Osteoblast (primary cell): ENCODE data around the gene MYT1. TPM values are rescaled to one million over a fixed set of nuclear protein-coding genes. Genes with fewer than 3 reads are reported as not detected.

Experiments
- DNase-seq: peaks from one replicate; pipeline ENCODE4 v3.0.0; 2011; ENCODE audit warnings: low spot score, mixed read lengths; ENCODE audit not compliant: insufficient read length; ENCODE audit errors: missing footprints
- H2AFZ ChIP-seq: 2 replicates; pipeline ENCODE4 v1.6.0; 2011; ENCODE audit warnings: mild to moderate bottlenecking, low read length
- H3K27ac ChIP-seq: 2 replicates; pipeline ENCODE4 v1.5.1; 2011; ENCODE audit warnings: mild to moderate bottlenecking, low read depth, low read length, moderate library complexity
- H3K27me3 ChIP-seq: 2 replicates; pipeline ENCODE4 v1.6.0; 2012; ENCODE audit warnings: mild to moderate bottlenecking, control low read depth, inconsistent platforms, low read length, moderate library complexity; ENCODE audit not compliant: insufficient read depth
- H3K36me3 ChIP-seq: 2 replicates; pipeline ENCODE4 v1.5.1; 2011; ENCODE audit warnings: mild to moderate bottlenecking, low read length, control low read depth, moderate library complexity; ENCODE audit not compliant: insufficient read depth
- H3K4me1 ChIP-seq: 2 replicates; pipeline ENCODE4 v1.5.1; 2011; ENCODE audit warnings: mild to moderate bottlenecking, low read length, control low read depth, moderate library complexity; ENCODE audit not compliant: insufficient read depth
- H3K4me2 ChIP-seq: 2 replicates; pipeline ENCODE4 v1.6.0; 2011; ENCODE audit warnings: mild to moderate bottlenecking, low read length; ENCODE audit not compliant: insufficient read depth
- H3K4me3 ChIP-seq: fragments of 200-600 bp; sonication (generic); 3 replicates; pipeline ENCODE4 v1.5.1; 2012; ENCODE audit warnings: mild to moderate bottlenecking, low read length, inconsistent platforms; ENCODE audit not compliant: insufficient read depth
- H3K79me2 ChIP-seq: 2 replicates; pipeline ENCODE4 v1.6.0; 2012; ENCODE audit warnings: mild to moderate bottlenecking, low read length, control low read depth, inconsistent platforms; ENCODE audit not compliant: insufficient read depth
- H3K9me3 ChIP-seq: 2 replicates; pipeline ENCODE4 v1.5.1; 2011; ENCODE audit warnings: low read depth, low read length, control low read depth
- H4K20me1 ChIP-seq: 2 replicates; pipeline ENCODE4 v1.6.0; 2012; ENCODE audit warnings: mild to moderate bottlenecking, low read length, control low read depth; ENCODE audit not compliant: insufficient read depth
- total RNA-seq: library from RNA; depleted of rRNA; stranded (reverse); fragments of >200 nt; gene quantifications from 2 replicates; pipeline ENCODE4 v1.2.3, GENCODE V29; 2012
- TF ChIP-seq, protein P1 (sequence below): IDR thresholded peaks from 2 replicates; pipeline ENCODE4 v1.5.1; 2011; ENCODE audit warnings: mild to moderate bottlenecking, low read depth, low read length, moderate library complexity; ENCODE audit errors: extremely low read depth

Gene MYT1
- total RNA-seq, 1 donor = not detected

DNA sequence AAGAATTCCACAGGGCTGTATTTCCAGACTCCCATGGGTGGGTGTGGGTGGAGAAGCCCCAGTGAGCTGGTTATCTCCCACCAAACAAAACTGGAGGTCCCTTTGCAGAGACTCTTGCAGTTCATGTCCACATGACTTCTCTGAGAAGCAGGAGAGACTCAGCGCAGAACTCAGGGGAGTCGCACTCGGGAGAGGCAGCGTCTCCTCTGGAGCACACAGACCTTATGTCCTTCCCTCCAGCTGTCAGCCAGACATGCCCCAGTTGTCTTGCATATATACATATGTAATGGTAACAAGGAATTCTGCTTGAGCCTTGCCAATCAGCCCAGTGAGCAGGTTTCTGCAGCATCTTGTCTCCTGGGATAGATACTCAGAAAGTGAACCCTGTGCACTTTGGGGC, 23.8 kb downstream of the MYT1 start:
- Histone ChIP-seq H3K4me2 (no peak overlapping the region), H4K20me1 (no peaks in the 10 kb centered on the region), H3K79me2 (no peaks in the 10 kb centered on the region), H3K27me3 (peaks cover 4% of the 10 kb centered on the region), H3K4me3 (no peak overlapping the region), H3K9me3 (no peaks in the 10 kb centered on the region), H3K36me3 (no peaks in the 10 kb centered on the region), H3K27ac (no peak overlapping the region), H2AFZ (no peak overlapping the region), H3K4me1 (no peaks in the 10 kb centered on the region)
- TF ChIP-seq, protein P1, sequence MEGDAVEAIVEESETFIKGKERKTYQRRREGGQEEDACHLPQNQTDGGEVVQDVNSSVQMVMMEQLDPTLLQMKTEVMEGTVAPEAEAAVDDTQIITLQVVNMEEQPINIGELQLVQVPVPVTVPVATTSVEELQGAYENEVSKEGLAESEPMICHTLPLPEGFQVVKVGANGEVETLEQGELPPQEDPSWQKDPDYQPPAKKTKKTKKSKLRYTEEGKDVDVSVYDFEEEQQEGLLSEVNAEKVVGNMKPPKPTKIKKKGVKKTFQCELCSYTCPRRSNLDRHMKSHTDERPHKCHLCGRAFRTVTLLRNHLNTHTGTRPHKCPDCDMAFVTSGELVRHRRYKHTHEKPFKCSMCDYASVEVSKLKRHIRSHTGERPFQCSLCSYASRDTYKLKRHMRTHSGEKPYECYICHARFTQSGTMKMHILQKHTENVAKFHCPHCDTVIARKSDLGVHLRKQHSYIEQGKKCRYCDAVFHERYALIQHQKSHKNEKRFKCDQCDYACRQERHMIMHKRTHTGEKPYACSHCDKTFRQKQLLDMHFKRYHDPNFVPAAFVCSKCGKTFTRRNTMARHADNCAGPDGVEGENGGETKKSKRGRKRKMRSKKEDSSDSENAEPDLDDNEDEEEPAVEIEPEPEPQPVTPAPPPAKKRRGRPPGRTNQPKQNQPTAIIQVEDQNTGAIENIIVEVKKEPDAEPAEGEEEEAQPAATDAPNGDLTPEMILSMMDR = no peak
- no peak for DNase-seq

DNA sequence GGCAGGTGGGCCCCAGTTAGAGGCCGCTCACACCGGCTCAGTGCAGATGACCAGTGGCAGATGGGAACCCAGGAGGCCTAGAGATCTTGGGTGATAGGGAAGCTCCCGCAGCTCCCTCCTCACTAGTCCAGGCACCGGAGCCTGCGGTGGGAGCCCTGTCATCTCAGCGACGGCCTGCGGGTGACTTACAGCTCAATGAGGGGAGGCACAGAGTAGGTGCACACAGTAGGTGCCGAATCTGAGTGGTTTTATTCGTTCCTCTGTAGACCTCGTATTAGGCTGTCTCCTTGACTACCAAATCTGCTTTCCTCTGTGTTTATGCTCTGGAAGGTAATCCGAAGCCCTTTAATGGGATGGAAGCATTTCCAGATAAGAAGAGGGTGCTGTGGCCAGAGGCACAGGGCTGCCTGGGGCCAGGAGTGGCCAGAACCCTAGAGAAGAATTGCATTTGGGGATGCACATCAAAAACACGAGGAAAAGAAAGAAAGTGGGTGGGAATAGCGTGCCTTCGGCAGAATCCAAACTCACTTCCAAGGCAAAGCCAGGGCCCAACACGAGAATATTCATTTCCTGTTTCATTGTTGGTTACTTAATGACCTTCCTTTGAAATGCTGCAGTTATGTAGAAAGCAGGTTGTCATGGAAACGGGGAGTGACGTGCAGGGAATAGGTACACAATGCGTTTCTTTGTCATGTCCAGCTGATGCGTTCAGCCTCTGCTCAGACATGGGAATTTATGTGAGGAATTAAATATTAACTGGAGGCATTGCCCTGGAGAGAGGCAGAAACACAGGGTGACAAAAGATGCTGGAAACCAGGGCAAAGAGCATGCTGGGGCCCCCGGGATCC, 24.7 kb downstream of the MYT1 start:
- no peak overlapping the region for H2AFZ ChIP-seq

DNA sequence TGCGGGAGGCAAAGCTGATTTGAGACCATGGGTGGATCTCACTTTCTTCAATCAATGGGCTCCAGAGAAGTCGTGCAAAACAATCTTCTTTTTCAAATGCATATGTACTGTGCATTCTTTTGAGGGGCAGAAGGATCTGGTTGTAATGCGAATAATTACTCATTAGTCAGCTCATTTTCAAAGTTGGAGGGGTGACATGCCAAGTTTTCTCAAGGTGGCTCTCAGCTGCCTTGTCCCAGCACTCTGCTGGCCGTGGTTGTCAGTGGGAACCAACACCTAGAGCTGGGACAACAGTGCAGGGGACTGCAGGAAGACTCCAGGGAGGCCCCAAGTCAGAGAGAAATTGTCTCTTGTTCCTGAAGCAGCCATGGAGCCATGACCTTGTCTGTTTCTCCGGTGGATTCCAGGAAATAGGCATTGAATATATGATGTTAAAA, 25.3 kb downstream of the MYT1 start:
- DNase-seq = no peak
- no peaks in the 10 kb centered on the region for H3K9me3 ChIP-seq
- TF ChIP-seq, protein P1 = no peak
- no peaks in the 10 kb centered on the region for H4K20me1 ChIP-seq
- no peak overlapping the region for H3K4me2 ChIP-seq
- H3K27me3 ChIP-seq = peaks cover 4% of the 10 kb centered on the region
- no peak overlapping the region for H3K4me3 ChIP-seq
- no peaks in the 10 kb centered on the region for H3K36me3 ChIP-seq
- no peaks in the 10 kb centered on the region for H3K79me2 ChIP-seq
- no peak overlapping the region for H3K27ac ChIP-seq
- H3K4me1 ChIP-seq = no peaks in the 10 kb centered on the region
- H2AFZ ChIP-seq = no peak overlapping the region

More for the DNA sequence above, 24.7 kb downstream of the MYT1 start:
- no peak overlapping the region for H3K27ac ChIP-seq
- H3K4me3 ChIP-seq = no peak overlapping the region
- peaks cover 4% of the 10 kb centered on the region for H3K27me3 ChIP-seq
- no peak overlapping the region for H3K4me2 ChIP-seq
- H3K4me1 ChIP-seq = no peaks in the 10 kb centered on the region
- no peaks in the 10 kb centered on the region for H3K79me2 ChIP-seq
- TF ChIP-seq, protein P1 = no peak
- no peak for DNase-seq
- no peaks in the 10 kb centered on the region for H3K9me3 ChIP-seq
- H3K36me3 ChIP-seq = no peaks in the 10 kb centered on the region
- no peaks in the 10 kb centered on the region for H4K20me1 ChIP-seq

DNA sequence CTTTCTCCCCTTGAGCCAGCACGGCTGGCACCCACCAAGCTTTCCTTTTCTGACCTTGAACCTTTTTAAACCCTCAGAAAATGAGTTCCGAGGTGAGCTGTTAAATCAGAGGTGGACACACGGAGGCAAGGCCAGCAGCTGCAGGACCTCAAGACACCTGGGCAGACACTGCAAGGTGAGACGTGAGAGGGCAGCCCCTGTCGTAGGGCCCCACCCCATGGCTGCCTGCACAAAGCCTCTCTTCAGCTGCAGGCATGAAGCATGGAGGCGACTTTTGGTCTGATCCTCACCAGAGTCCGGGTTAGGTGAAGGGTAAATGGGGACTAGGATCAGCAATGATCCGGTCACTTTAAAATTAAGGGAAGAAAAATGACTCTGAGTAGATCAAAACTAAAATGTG, 25.7 kb downstream of the MYT1 start:
- Histone ChIP-seq H3K36me3 (no peaks in the 10 kb centered on the region), H3K4me3 (no peak overlapping the region), H3K79me2 (no peaks in the 10 kb centered on the region), H3K4me1 (no peaks in the 10 kb centered on the region), H2AFZ (no peak overlapping the region), H4K20me1 (no peaks in the 10 kb centered on the region), H3K27ac (no peak overlapping the region), H3K27me3 (peaks cover 4% of the 10 kb centered on the region), H3K9me3 (no peaks in the 10 kb centered on the region), H3K4me2 (no peak overlapping the region)
- no peak for DNase-seq
- TF ChIP-seq, protein P1 = no peak
